HUES48 (cell line): ENCODE data around the gene LOX.

Experiments used
- H3K27ac ChIP-seq: one replicate; pipeline ENCODE4 v1.7.0; 2013; ENCODE audit warnings: low read depth, low read length, inconsistent platforms
- H3K27me3 ChIP-seq: 2 replicates; pipeline ENCODE4 v1.6.1; 2013; ENCODE audit warnings: mild to moderate bottlenecking, low read length; ENCODE audit not compliant: control insufficient read depth, insufficient read depth
- H3K36me3 ChIP-seq: 2 replicates; pipeline ENCODE4 v1.6.1; 2013; ENCODE audit warnings: low read length; ENCODE audit not compliant: control insufficient read depth, insufficient read depth
- H3K4me1 ChIP-seq: 2 replicates; pipeline ENCODE4 v1.6.1; 2013; ENCODE audit warnings: mild to moderate bottlenecking, low read length; ENCODE audit not compliant: control insufficient read depth, insufficient read depth
- H3K4me3 ChIP-seq: 2 replicates; pipeline ENCODE4 v1.5.1; 2013; ENCODE audit warnings: mild to moderate bottlenecking, low read depth, low read length
- H3K9ac ChIP-seq: 2 replicates; pipeline ENCODE4 v1.6.1; 2013; ENCODE audit warnings: mild to moderate bottlenecking, low read depth, low read length, moderate library complexity
- H3K9me3 ChIP-seq: 2 replicates; pipeline ENCODE4 v1.6.1; 2013; ENCODE audit warnings: low read length; ENCODE audit not compliant: control insufficient read depth, insufficient read depth

LOX gene

GRCh38 chr5:122112733-122113558, 34.9 kb upstream of the LOX start:
- no peak overlapping the region for H3K9ac ChIP-seq

GRCh38 chr5:122112063-122112462, 34.0 kb upstream of the LOX start:
- H3K27ac ChIP-seq, result no peak overlapping the region
- H3K4me3 ChIP-seq, result no peak overlapping the region
- H3K9me3 ChIP-seq, result no peaks in the 10 kb centered on the region
- H3K27me3 ChIP-seq, result no peaks in the 10 kb centered on the region
- H3K36me3 ChIP-seq, result no peaks in the 10 kb centered on the region
- H3K9ac ChIP-seq, result no peak overlapping the region
- no peaks in the 10 kb centered on the region for H3K4me1 ChIP-seq

More at GRCh38 chr5:122112733-122113558, 34.9 kb upstream of the LOX start:
- Histone ChIP-seq H3K4me1 (no peaks in the 10 kb centered on the region), H3K27me3 (no peaks in the 10 kb centered on the region), H3K27ac (no peak overlapping the region), H3K9me3 (no peaks in the 10 kb centered on the region), H3K36me3 (no peaks in the 10 kb centered on the region), H3K4me3 (no peak overlapping the region)

GRCh38 chr5:122111460-122111859, 33.4 kb upstream of the LOX start:
- no peak overlapping the region for H3K27ac ChIP-seq
- H3K4me1 ChIP-seq, result no peaks in the 10 kb centered on the region

GRCh38 chr5:122110987-122111386, 32.9 kb upstream of the LOX start:
- Histone ChIP-seq H3K27me3 (no peaks in the 10 kb centered on the region), H3K27ac (no peak overlapping the region), H3K9ac (no peak overlapping the region), H3K4me3 (no peak overlapping the region), H3K9me3 (no peaks in the 10 kb centered on the region), H3K36me3 (no peaks in the 10 kb centered on the region), H3K4me1 (no peaks in the 10 kb centered on the region)

More at GRCh38 chr5:122111460-122111859, 33.4 kb upstream of the LOX start:
- Histone ChIP-seq H3K36me3 (no peaks in the 10 kb centered on the region), H3K9me3 (no peaks in the 10 kb centered on the region), H3K27me3 (no peaks in the 10 kb centered on the region), H3K9ac (no peak overlapping the region), H3K4me3 (no peak overlapping the region)

- Histone ChIP-seq H3K9ac (no peak overlapping the region), H3K27ac (no peak overlapping the region), H3K27me3 (no peaks in the 10 kb centered on the region), H3K9me3 (no peaks in the 10 kb centered on the region), H3K36me3 (no peaks in the 10 kb centered on the region), H3K4me1 (no peaks in the 10 kb centered on the region), H3K4me3 (no peak overlapping the region)
These were observed 29.0 kb upstream of the LOX start for GRCh38 chr5:122107016-122107415.

- no peak overlapping the region for H3K9ac ChIP-seq
- H3K27ac ChIP-seq, result no peak overlapping the region
- no peaks in the 10 kb centered on the region for H3K27me3 ChIP-seq
- peaks cover 4% of the 10 kb centered on the region; the same call in 1 of the 2 replicates for H3K4me1 ChIP-seq
- H3K36me3 ChIP-seq, result no peaks in the 10 kb centered on the region
- no peak overlapping the region for H3K4me3 ChIP-seq
- H3K9me3 ChIP-seq, result no peaks in the 10 kb centered on the region
These were observed 27.9 kb upstream of the LOX start for GRCh38 chr5:122105909-122106308.

- Histone ChIP-seq H3K36me3 (no peaks in the 10 kb centered on the region), H3K27me3 (no peaks in the 10 kb centered on the region), H3K4me3 (no peak overlapping the region), H3K9me3 (no peaks in the 10 kb centered on the region), H3K9ac (no peak overlapping the region), H3K4me1 (peaks cover 19% of the 10 kb centered on the region), H3K27ac (no peak overlapping the region)
These were observed 24.8 kb upstream of the LOX start for GRCh38 chr5:122102825-122103224.

GRCh38 chr5:122101636-122102285, 23.7 kb upstream of the LOX start:
- no peak overlapping the region for H3K27ac ChIP-seq
- no peaks in the 10 kb centered on the region for H3K27me3 ChIP-seq
- H3K4me1 ChIP-seq, result peaks cover 19% of the 10 kb centered on the region
- no peaks in the 10 kb centered on the region for H3K9me3 ChIP-seq
- H3K4me3 ChIP-seq, result no peak overlapping the region
- H3K36me3 ChIP-seq, result no peaks in the 10 kb centered on the region
- no peak overlapping the region for H3K9ac ChIP-seq

- no peaks in the 10 kb centered on the region for H3K27me3 ChIP-seq
- peaks cover 19% of the 10 kb centered on the region for H3K4me1 ChIP-seq
- no peaks in the 10 kb centered on the region for H3K36me3 ChIP-seq
- no peaks in the 10 kb centered on the region for H3K9me3 ChIP-seq
- no peak overlapping the region for H3K27ac ChIP-seq
- no peak overlapping the region for H3K4me3 ChIP-seq
- no peak overlapping the region for H3K9ac ChIP-seq
These were observed 21.2 kb upstream of the LOX start for GRCh38 chr5:122099060-122099790.

GRCh38 chr5:122097391-122097790, 19.3 kb upstream of the LOX start:
- no peak overlapping the region for H3K27ac ChIP-seq
- no peak overlapping the region for H3K4me3 ChIP-seq
- H3K4me1 ChIP-seq, result peaks cover 19% of the 10 kb centered on the region
- no peaks in the 10 kb centered on the region for H3K36me3 ChIP-seq
- no peak overlapping the region for H3K9ac ChIP-seq
- no peaks in the 10 kb centered on the region for H3K27me3 ChIP-seq
- no peaks in the 10 kb centered on the region for H3K9me3 ChIP-seq

- no peak overlapping the region for H3K27ac ChIP-seq
- H3K9me3 ChIP-seq, result no peaks in the 10 kb centered on the region
- H3K27me3 ChIP-seq, result no peaks in the 10 kb centered on the region
- no peak overlapping the region for H3K9ac ChIP-seq
- no peak overlapping the region for H3K4me3 ChIP-seq
- H3K36me3 ChIP-seq, result no peaks in the 10 kb centered on the region
- H3K4me1 ChIP-seq, result peaks cover 7% of the 10 kb centered on the region
These were observed 17.1 kb upstream of the LOX start for GRCh38 chr5:122095158-122095557.
